Measurements from ENCODE around the gene CXCL8.

- TF ChIP-seq EZH2 (IDR thresholded peaks at IDR 0.05; ENCODE audit: borderline replicate concordance, low read depth, low read length, severe bottlenecking) (no peak), CTCF (IDR thresholded peaks at IDR 0.05; ENCODE audit: extremely low read depth in 1 of 2, insufficient read depth in 1 of 2, low read depth in 1 of 2, low read length in 2 of 2) (no peak), POLR2A (IDR thresholded peaks at IDR 0.05; ENCODE audit: low read depth, low read length) (no peak), FOS (IDR thresholded peaks at IDR 0.05; ENCODE audit: borderline replicate concordance, insufficient read depth, low read length) (no peak), POLR2AphosphoS5 (IDR thresholded peaks at IDR 0.05; ENCODE audit: insufficient read depth, low read depth, low read length) (no peak), JUN (IDR thresholded peaks at IDR 0.05; ENCODE audit: borderline replicate concordance, insufficient read depth, insufficient read length, low read depth) (no peak)
Measured at GRCh38 chr4:73692254-73692653, 48.1 kb upstream of the CXCL8 start.
